Cardiac muscle cell (in vitro differentiated cells and primary cell): ENCODE results near the gene OR2J1. TPM values are rescaled to one million over a fixed set of nuclear protein-coding genes. Genes with fewer than 3 reads are reported as not detected.
"Not testable (repeated sequence)": the region's sequence is repeated elsewhere in the genome, so short reads cannot be mapped to it uniquely, and the experiment has no call there.

Source experiments
- DNase-seq, 2 donors: peaks; one replicate each; pipeline versions ENCODE4 v3.0.0 to v3.0.0-alpha.2; 2010 to 2017; ENCODE audit warnings: low read depth in 1 of 2, low spot score in 1 of 2
- H3K27ac ChIP-seq: fragments of 200-600 bp; sonication (generic); 2 replicates; pipeline ENCODE4 v1.5.1; 2016
- H3K27me3 ChIP-seq: fragments of 200-600 bp; sonication (generic); 2 replicates; pipeline ENCODE4 v1.6.0; 2016; ENCODE audit warnings: control low read depth
- H3K36me3 ChIP-seq: fragments of 200-600 bp; sonication (generic); 2 replicates; pipeline ENCODE4 v1.5.1; 2016; ENCODE audit warnings: control low read depth
- H3K4me1 ChIP-seq: fragments of 200-600 bp; sonication (generic); 2 replicates; pipeline ENCODE4 v1.8.1; 2017; ENCODE audit warnings: low read depth, mild to moderate bottlenecking, mixed run types
- H3K4me3 ChIP-seq: fragments of 200-600 bp; sonication (generic); 2 replicates; pipeline ENCODE4 v1.5.1; 2016; ENCODE audit warnings: mild to moderate bottlenecking
- H3K9me3 ChIP-seq: fragments of 200-600 bp; sonication (generic); 2 replicates; pipeline ENCODE4 v1.5.1; 2017; ENCODE audit warnings: low read depth, mild to moderate bottlenecking, control low read depth
- polyA plus RNA-seq: library from polyadenylated mRNA; unstranded; fragments of >200 nt; fragmentation: Nextera tagmentation; extraction: Ambion mirVana; gene quantifications from 2 replicates; pipeline ENCODE4 v1.2.1, GENCODE V29; 2016
- total RNA-seq: library from RNA; depleted of rRNA; stranded (reverse); fragments of >200 nt; gene quantifications from 2 replicates; pipeline ENCODE4 v1.2.3, GENCODE V29; 2016
- TF ChIP-seq, protein P1 (sequence below): IDR thresholded peaks from 2 replicates; pipeline ENCODE4 v1.5.1; 2012; ENCODE audit warnings: low read depth, mild to moderate bottlenecking, low read length

OR2J1 gene
- total and polyA plus RNA-seq, 2 experiments from 2014 or later, result not detected

DNA sequence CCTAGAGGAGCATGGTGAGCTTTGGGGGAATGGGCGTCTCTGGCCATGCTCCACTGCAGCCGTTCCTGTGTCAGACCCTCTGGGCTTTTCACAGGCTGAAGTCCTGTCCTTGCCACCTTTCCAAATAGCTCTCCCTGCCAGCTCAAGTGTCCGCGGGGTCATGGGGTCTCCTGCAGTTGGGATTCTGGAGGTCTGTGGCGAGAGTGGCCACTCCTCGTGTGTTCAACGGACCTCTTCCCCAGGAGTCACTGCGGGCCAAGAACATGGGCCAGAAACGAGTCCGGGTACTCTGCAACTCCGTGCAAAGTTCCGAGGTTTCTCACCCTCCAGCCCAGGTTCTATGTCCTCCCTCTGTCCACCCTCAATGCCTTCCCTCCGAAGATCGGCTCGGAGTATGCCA lies 16.8 kb upstream of the OR2J1 start:
- Histone ChIP-seq H3K36me3 (no peaks in the 10 kb centered on the region), H3K27ac (no peak overlapping the region), H3K4me3 (no peak overlapping the region), H3K9me3 (no peaks in the 10 kb centered on the region), H3K27me3 (no peaks in the 10 kb centered on the region), H3K4me1 (no peaks in the 10 kb centered on the region)
- TF ChIP-seq, protein P1, sequence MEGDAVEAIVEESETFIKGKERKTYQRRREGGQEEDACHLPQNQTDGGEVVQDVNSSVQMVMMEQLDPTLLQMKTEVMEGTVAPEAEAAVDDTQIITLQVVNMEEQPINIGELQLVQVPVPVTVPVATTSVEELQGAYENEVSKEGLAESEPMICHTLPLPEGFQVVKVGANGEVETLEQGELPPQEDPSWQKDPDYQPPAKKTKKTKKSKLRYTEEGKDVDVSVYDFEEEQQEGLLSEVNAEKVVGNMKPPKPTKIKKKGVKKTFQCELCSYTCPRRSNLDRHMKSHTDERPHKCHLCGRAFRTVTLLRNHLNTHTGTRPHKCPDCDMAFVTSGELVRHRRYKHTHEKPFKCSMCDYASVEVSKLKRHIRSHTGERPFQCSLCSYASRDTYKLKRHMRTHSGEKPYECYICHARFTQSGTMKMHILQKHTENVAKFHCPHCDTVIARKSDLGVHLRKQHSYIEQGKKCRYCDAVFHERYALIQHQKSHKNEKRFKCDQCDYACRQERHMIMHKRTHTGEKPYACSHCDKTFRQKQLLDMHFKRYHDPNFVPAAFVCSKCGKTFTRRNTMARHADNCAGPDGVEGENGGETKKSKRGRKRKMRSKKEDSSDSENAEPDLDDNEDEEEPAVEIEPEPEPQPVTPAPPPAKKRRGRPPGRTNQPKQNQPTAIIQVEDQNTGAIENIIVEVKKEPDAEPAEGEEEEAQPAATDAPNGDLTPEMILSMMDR, result no peak
- DNase-seq, result no peak

DNA sequence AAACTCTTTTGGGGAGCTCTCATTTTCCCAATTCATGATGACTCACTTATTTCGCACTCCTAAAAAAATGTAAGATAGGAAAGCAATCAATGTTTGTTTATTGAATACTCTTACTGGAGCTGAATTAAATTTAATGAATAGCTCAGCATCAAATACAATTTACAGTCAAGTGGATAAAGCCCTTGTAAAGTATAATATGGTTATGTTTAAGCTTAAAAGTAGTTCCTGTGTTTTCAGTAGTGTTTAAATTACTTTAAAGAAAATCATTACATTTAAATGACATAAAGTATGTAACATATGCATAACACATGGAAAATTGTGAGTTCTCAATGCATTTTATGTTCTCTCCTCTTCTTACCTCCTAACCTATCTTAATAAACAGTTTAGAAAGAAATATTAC lies 12.1 kb upstream of the OR2J1 start, which contains the start of gene OR2B3:
OR2B3 (minus strand) TSS at position 101 of the 400 bp plus-strand sequence; CDS start at position 36, 65 bp downstream.
- H3K27ac ChIP-seq, result no peak within 1 kb of the TSS
- H3K36me3 ChIP-seq, result no peaks in the 10 kb centered on the region
- H3K27me3 ChIP-seq, result no peaks in the 10 kb centered on the region
- no peaks in the 10 kb centered on the region for H3K9me3 ChIP-seq
- no peaks in the 10 kb centered on the region for H3K4me1 ChIP-seq
- DNase-seq, result no peak
- TF ChIP-seq, protein P1, result no peak
- H3K4me3 ChIP-seq, result no peak within 1 kb of the TSS

DNA sequence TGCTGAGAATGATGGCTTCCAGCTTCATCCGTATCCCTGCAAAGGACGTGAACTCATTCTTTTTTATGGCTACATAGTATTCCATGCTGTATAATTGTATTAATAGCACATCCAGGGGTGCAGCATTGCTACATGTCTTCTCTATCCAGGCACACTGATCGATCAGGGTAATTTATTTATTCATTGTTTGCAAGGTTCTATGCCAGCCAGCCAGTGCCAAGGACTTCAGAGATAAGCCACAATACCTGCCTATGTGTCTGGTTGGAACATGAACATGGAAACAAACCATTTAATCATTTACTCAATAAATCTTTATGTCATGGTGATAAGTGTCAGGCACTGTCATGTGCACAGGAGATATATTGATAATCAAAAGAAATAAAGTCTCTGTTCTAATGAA lies 6.3 kb upstream of the OR2J1 start:
- Histone ChIP-seq H3K4me3 (no peak overlapping the region), H3K9me3 (no peaks in the 10 kb centered on the region), H3K36me3 (no peaks in the 10 kb centered on the region), H3K27me3 (no peaks in the 10 kb centered on the region), H3K4me1 (no peaks in the 10 kb centered on the region), H3K27ac (no peak overlapping the region)
- DNase-seq, result no peak
- TF ChIP-seq, protein P1, result no peak

DNA sequence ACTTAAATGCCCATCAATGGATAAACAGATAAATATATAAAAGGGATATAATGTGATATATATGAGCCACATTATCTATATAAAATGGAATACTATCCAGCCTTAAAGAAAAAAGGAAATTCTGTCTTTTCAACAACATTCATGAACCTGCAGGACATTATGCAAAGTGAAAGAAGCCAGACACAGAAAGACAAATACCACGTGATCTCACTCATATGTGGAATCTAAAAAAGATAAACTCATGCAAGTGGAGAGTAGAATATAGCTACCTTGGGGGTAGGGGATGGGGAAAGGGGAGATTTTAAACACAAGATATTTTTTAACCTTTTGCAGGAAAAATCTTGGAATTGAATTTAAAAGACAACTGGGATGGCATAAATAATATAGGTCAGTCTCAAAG lies 1.5 kb upstream of the OR2J1 start:
- no peaks in the 10 kb centered on the region for H3K4me1 ChIP-seq
- H3K4me3 ChIP-seq, result no peak overlapping the region
- TF ChIP-seq, protein P1, result no peak
- no peaks in the 10 kb centered on the region for H3K27me3 ChIP-seq
- no peaks in the 10 kb centered on the region for H3K9me3 ChIP-seq
- no peaks in the 10 kb centered on the region for H3K36me3 ChIP-seq
- no peak for DNase-seq
- H3K27ac ChIP-seq, result no peak overlapping the region

DNA sequence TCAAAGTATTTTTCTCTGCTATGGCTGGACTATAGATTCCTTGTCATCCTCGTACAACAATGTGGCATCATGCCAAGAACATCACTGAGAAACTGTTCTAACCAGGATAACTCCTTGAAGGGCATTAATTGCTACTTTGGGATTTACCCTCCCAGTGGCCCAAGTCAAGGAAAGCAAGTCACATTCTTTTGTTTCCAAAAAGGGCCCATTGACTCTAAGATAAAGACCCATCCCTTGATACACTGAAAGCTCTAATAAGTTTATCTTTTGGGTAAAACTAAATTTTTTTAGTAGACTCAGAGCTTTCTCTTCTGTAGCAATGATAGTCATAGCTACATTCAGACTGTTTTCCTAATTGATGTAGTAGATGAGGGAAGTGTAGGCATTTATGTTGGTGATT lies 8.5 kb downstream of the OR2J1 start, which contains the start of gene OR2J3:
OR2J3 (plus strand) TSS at position 301 of the 400 bp plus-strand sequence. CDS start 3,833 bp downstream, outside the sequence.
- Histone ChIP-seq H3K27ac (no peak within 1 kb of the TSS), H3K36me3 (no peaks in the 10 kb centered on the region), H3K4me3 (no peak within 1 kb of the TSS), H3K27me3 (no peaks in the 10 kb centered on the region), H3K9me3 (no peaks in the 10 kb centered on the region), H3K4me1 (no peaks in the 10 kb centered on the region)
- DNase-seq, result no peak
- TF ChIP-seq, protein P1, result no peak

DNA sequence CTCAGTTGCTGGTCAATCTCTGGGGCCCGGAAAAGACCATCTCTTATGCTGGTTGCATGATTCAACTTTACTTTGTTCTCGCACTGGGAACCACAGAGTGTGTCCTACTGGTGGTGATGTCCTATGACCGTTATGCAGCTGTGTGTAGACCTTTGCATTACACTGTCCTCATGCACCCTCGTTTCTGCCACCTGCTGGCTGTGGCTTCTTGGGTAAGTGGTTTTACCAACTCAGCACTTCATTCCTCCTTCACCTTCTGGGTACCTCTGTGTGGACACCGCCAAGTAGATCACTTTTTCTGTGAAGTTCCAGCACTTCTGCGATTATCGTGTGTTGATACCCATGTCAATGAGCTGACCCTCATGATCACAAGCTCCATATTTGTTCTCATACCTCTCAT lies 12.8 kb downstream of the OR2J1 start:
- Histone ChIP-seq H3K4me1 (no peaks in the 10 kb centered on the region), H3K27me3 (no peaks in the 10 kb centered on the region), H3K36me3 (no peaks in the 10 kb centered on the region), H3K9me3 (no peaks in the 10 kb centered on the region), H3K27ac (no peak overlapping the region), H3K4me3 (no peak overlapping the region)
- TF ChIP-seq, protein P1, result no peak
- no peak for DNase-seq

DNA sequence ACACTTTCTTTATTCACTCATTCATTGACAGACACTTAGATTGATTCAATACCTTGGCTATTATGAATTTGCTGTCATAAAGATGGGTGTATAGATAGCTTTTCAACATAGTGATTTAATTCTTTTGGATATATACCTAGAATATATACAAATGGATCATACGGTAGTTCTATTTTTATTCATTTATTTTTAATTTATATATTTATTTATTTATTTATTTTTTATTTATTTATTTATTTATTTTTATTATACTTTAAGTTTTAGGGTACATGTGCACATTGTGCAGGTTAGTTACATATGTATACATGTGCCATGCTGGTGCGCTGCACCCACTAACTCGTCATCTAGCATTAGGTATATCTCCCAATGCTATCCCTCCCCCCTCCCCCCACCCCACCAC lies 15.7 kb downstream of the OR2J1 start:
- not testable (repeated sequence) for H3K9me3 ChIP-seq, H3K36me3 ChIP-seq, H3K4me1 ChIP-seq, H3K4me3 ChIP-seq, DNase-seq, H3K27ac ChIP-seq, H3K27me3 ChIP-seq
